Pancreas (tissue), 10 donors: ENCODE results near the gene OTOG. TPM values are rescaled to one million over a fixed set of nuclear protein-coding genes. Genes with fewer than 3 reads are reported as not detected.
A peak's percentile ranks its signal among the peaks of the same experiment; 100 is the strongest.

Experiments
- ATAC-seq, 4 donors: fragments of 200-7000 bp; cut with Tn5 transposase; one replicate each; pipeline versions ENCODE4 v1.8.0 to v1.9.1; 2020; ENCODE audit warnings: mild to moderate bottlenecking in 4 of 4, moderate library complexity in 4 of 4
- DNase-seq, 6 donors: peaks; one replicate each; pipeline ENCODE4 v3.0.0-alpha.2; 2020
- FAIRE-seq: peaks from 2 replicates; lab custom pipeline; 2012; peaks lifted over from hg19 to GRCh38; lab: Jason Lieb, UNC
- H3K27ac ChIP-seq, 4 donors: fragments of 200-600 bp; sonication (generic); 1 replicate in 3 of 4; 2 replicates in 1 of 4; pipeline versions ENCODE4 v1.5.0 to v1.8.0; 2020
- H3K27me3 ChIP-seq, 4 donors: fragments of 200-600 bp; one replicate each; pipeline ENCODE4 v1.8.0; 2021
- H3K36me3 ChIP-seq, 3 donors: fragments of 200-600 bp; sonication (generic) in 1 of 3; one replicate each; pipeline versions ENCODE4 v1.5.0 to v1.8.0; 2020 to 2021
- H3K4me1 ChIP-seq, 3 donors: fragments of 200-600 bp; one replicate each; pipeline ENCODE4 v1.8.0; 2021
- H3K4me3 ChIP-seq, 4 donors: fragments of 200-600 bp; sonication (generic) in 2 of 4; one replicate each; pipeline versions ENCODE4 v1.5.0 to v1.8.0; 2020 to 2021
- H3K9me3 ChIP-seq, 4 donors: fragments of 200-600 bp; one replicate each; pipeline ENCODE4 v1.8.0; 2021
- CTCF ChIP-seq, 4 donors: fragments of 200-600 bp; sonication (generic) in 3 of 4; IDR thresholded peaks; one replicate each; pipeline versions ENCODE4 v1.5.0 to v1.8.0; 2021; ENCODE audit warnings: antibody characterized with exemption in 4 of 4
- WGBS, 2 donors: extraction: QIAGEN DNeasy Blood & Tissue Kit; methylation state at CpG; one replicate each; pipeline ENCODE4 v1.1.7; 2013; 5-methylcytosine and 5-hydroxymethylcytosine counted together
- intact Hi-C, 3 donors: fragments of 100-400 bp; cut with DNase I; formaldehyde crosslinking; loops; one replicate each; pipeline versions ENCODE4 v1.11.1 to v1.14.2; 2022
- polyA plus RNA-seq, 2 donors: library from polyadenylated mRNA; stranded (reverse); fragments of 200-250 nt; gene quantifications; one replicate each; pipeline ENCODE4 v1.2.3, GENCODE V29; 2013
- total RNA-seq, 6 donors: library from RNA; stranded (reverse); fragmentation: NEBNext Ultra II Directional in 4 of 6; extraction: Animal tissue kit (Norgen Biotek cat#: 25700) in 4 of 6; gene quantifications; one replicate each; pipeline versions ENCODE4 v1.2.1 to v1.2.4, GENCODE V29; 2021 to 2023
- donor health status: healthy with polysubstance abuse.
- donor health status: DM: no; HTN: no; CAD: no; lungs with moderate emphysema.
- donor health status: DM: no; HTN: no; CAD: no.
- donor health status: control.
- donor health status: control.
- donor health status: Bipolar disorder and iron deficiency.
- donor health status: DM: yes; HTN: yes; CAD: no.
- donor health status: DM: no; HTN: no; CAD: no.
- donor health status: DM: no; HTN: no; CAD: no.
- donor health status: DM: yes; HTN: yes; CAD: no.

OTOG gene
- total and polyA plus RNA-seq, 8 donors, result not detected

- DNase-seq, result peak in 1 of 6 donors; percentile 51
- Histone ChIP-seq H3K9me3 (no peaks in the 10 kb centered on the region), H3K4me1 (peaks cover 0 to 6% (median 0%) of the 10 kb centered on the region in 3 donors), H3K27me3 (no peaks in the 10 kb centered on the region), H3K4me3 (peak overlapping the region in 3 of 4 donors; percentile 13 to 38 (median 26)), H3K36me3 (no peaks in the 10 kb centered on the region), H3K27ac (peak overlapping the region; percentile 17 to 31 (median 22))
- FAIRE-seq, result no peak
- 53 to 56% methylated on average over 14 to 17 of the region's 17 CpGs for WGBS, 2 donors
- intact Hi-C loops, result no loop called here
- TF ChIP-seq CTCF (IDR thresholded peaks at IDR 0.05), result no peak
- ATAC-seq, result peak in 3 of 4 donors; percentile 6 to 11 (median 9)
These were observed 3.4 kb upstream of the OTOG start for GRCh38 chr11:17543574-17544180.

- TF ChIP-seq CTCF (IDR thresholded peaks at IDR 0.05), result no peak
- peaks cover 0 to 6% (median 0%) of the 10 kb centered on the region in 3 donors for H3K4me1 ChIP-seq
- FAIRE-seq (no peak), ATAC-seq (peak; percentile 73 to 84 (median 83)), DNase-seq (peak; percentile 27 to 80 (median 64))
- peak within 1 kb of the TSS in 3 of 4 donors; percentile 13 to 38 (median 26) for H3K4me3 ChIP-seq
- intact Hi-C loops, result no loop called here
- no peaks in the 10 kb centered on the region for H3K36me3 ChIP-seq
- H3K27ac ChIP-seq, result peak within 1 kb of the TSS; percentile 17 to 31 (median 22)
- H3K27me3 ChIP-seq, result no peaks in the 10 kb centered on the region
- H3K9me3 ChIP-seq, result no peaks in the 10 kb centered on the region
- 8 to 11% methylated on average over 27 to 32 of the region's 32 CpGs for WGBS, 2 donors
These were observed 2.9 kb upstream of the OTOG start, which contains the start of gene USH1C for GRCh38 chr11:17544181-17544622. Gene USH1C, minus strand, starts transcription at chr11:17544416. Its CDS starts 109 bp downstream, at chr11:17544307.

- no peak for TF ChIP-seq CTCF (IDR thresholded peaks at IDR 0.05)
- no peaks in the 10 kb centered on the region for H3K9me3 ChIP-seq
- H3K27me3 ChIP-seq, result no peaks in the 10 kb centered on the region
- peaks cover 0 to 6% (median 0%) of the 10 kb centered on the region in 3 donors for H3K4me1 ChIP-seq
- intact Hi-C loops, result no loop called here
- DNase-seq (no peak), ATAC-seq (no peak), FAIRE-seq (no peak)
- H3K4me3 ChIP-seq, result no peak overlapping the region
- no peaks in the 10 kb centered on the region for H3K36me3 ChIP-seq
- H3K27ac ChIP-seq, result no peak overlapping the region
- 76 to 91% methylated on average over 2 of the region's 2 CpGs for WGBS, 2 donors
These were observed 819 bp upstream of the OTOG start for GRCh38 chr11:17546240-17546639.

- Histone ChIP-seq H3K36me3 (no peaks in the 10 kb centered on the region), H3K4me1 (no peaks in the 10 kb centered on the region), H3K27ac (no peak overlapping the region), H3K27me3 (no peaks in the 10 kb centered on the region), H3K9me3 (no peaks in the 10 kb centered on the region), H3K4me3 (no peak overlapping the region)
- intact Hi-C loops, result no loop called here
- FAIRE-seq, result no peak
- DNase-seq, result no peak
- no peak for ATAC-seq
- 54 to 67% methylated on average over 9 of the region's 9 CpGs for WGBS, 2 donors
- TF ChIP-seq CTCF (IDR thresholded peaks at IDR 0.05), result no peak
These were observed 873 bp downstream of the OTOG start for GRCh38 chr11:17547932-17548331.

- Histone ChIP-seq H3K27me3 (no peaks in the 10 kb centered on the region), H3K4me3 (no peak overlapping the region), H3K4me1 (no peaks in the 10 kb centered on the region), H3K36me3 (no peaks in the 10 kb centered on the region), H3K9me3 (no peaks in the 10 kb centered on the region), H3K27ac (no peak overlapping the region)
- no peak for ATAC-seq
- FAIRE-seq, result no peak
- WGBS, 2 donors, result 72 to 78% methylated on average over 6 of the region's 6 CpGs
- intact Hi-C loops, result no loop called here
- no peak for TF ChIP-seq CTCF (IDR thresholded peaks at IDR 0.05)
- no peak for DNase-seq
These were observed 1.4 kb downstream of the OTOG start for GRCh38 chr11:17548444-17548843.
